NT2/D1 (cell line): Measurements from ENCODE around the gene CATSPER4.

Experiments used
- SUZ12 ChIP-seq: IDR thresholded peaks from 2 replicates; pipeline ENCODE4 v1.6.1; 2011; ENCODE audit not compliant: insufficient read length, insufficient read depth; ENCODE audit errors: extremely low read depth
- YY1 ChIP-seq: IDR thresholded peaks from 2 replicates; pipeline ENCODE4 v1.6.1; 2011; ENCODE audit not compliant: insufficient read length, insufficient read depth
- ZNF274 ChIP-seq: IDR thresholded peaks from 2 replicates; pipeline ENCODE4 v1.6.1; 2011; ENCODE audit warnings: mild to moderate bottlenecking, low read depth, low read length

GRCh38 chr1:26203642-26204318 lies 13.4 kb downstream of the CATSPER4 start:
- TF ChIP-seq ZNF274 (no peak), YY1 (no peak), SUZ12 (no peak)
